Choroid plexus epithelial cell (primary cell): ENCODE data around the gene C10orf67.
"Not testable (repeated sequence)": the region's sequence is repeated elsewhere in the genome, so short reads cannot be mapped to it uniquely, and the experiment has no call there.

ENCODE experiments used
- DNase-seq: peaks from one replicate; pipeline ENCODE4 v3.0.0-alpha.2; 2010; ENCODE audit warnings: low read depth
- H3K4me3 ChIP-seq: 2 replicates; pipeline ENCODE4 v1.5.1; 2011; ENCODE audit warnings: low read depth, mild to moderate bottlenecking, control low read depth, low read length, moderate library complexity
- CTCF ChIP-seq: conservative IDR thresholded peaks from 2 replicates; pipeline ENCODE4 v1.5.1; 2011; ENCODE audit warnings: low read depth, mild to moderate bottlenecking, control low read depth, inconsistent platforms, low read length, moderate library complexity

C10orf67 gene

GRCh38 chr10:23362069-23362830 lies 17.7 kb upstream of the C10orf67 start:
- DNase-seq = no peak
- TF ChIP-seq CTCF = no peak
- H3K4me3 ChIP-seq = no peak overlapping the region

DNA sequence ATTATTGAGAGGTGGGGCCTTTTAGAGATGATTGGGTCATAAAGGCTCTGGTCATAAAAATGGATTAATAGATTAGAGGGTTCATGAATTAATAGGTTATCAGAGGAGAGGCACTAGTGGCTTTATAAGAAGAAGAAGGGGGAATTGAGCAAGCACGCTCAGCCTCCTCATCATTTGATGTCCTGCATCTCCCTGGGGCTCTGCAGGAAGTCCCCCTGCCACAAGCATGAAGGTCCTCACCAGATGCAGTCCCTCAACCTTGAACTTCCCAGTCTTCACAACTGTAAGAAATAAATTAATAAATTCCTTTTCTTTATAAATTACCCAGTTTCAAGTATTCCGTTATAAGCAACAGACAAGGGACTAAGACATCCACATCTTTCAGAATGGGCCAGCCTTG lies 17.1 kb upstream of the C10orf67 start:
- no peak overlapping the region for H3K4me3 ChIP-seq
- DNase-seq = no peak
- TF ChIP-seq CTCF = no peak

GRCh38 chr10:23359692-23360380 lies 15.2 kb upstream of the C10orf67 start:
- no peak for TF ChIP-seq CTCF
- no peak overlapping the region for H3K4me3 ChIP-seq
- no peak for DNase-seq

DNA sequence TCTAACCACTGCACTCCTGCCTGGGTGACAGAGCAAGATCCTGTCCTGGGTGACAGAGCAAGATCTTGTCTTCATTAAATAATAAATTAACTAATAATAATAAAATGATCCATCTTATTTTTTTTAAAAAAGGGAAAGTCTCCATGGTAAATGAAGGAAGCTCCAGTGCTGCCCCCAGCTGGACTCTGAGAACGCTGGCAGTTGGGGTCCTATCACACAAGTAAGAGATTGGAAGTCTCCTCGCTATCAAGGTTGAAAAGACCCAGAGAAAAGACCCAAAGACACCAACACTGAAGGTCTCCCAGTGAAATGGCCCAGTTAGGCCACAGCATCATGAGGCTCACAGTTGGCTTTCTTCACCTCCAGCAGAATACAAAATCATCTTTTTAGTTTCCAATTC lies 13.8 kb upstream of the C10orf67 start:
- peak; percentile 77 for TF ChIP-seq CTCF
- peak; percentile 64 for DNase-seq
- no peak overlapping the region for H3K4me3 ChIP-seq

GRCh38 chr10:23354630-23355279 lies 10.2 kb upstream of the C10orf67 start:
- DNase-seq = no peak
- no peak for TF ChIP-seq CTCF
- no peak overlapping the region for H3K4me3 ChIP-seq

DNA sequence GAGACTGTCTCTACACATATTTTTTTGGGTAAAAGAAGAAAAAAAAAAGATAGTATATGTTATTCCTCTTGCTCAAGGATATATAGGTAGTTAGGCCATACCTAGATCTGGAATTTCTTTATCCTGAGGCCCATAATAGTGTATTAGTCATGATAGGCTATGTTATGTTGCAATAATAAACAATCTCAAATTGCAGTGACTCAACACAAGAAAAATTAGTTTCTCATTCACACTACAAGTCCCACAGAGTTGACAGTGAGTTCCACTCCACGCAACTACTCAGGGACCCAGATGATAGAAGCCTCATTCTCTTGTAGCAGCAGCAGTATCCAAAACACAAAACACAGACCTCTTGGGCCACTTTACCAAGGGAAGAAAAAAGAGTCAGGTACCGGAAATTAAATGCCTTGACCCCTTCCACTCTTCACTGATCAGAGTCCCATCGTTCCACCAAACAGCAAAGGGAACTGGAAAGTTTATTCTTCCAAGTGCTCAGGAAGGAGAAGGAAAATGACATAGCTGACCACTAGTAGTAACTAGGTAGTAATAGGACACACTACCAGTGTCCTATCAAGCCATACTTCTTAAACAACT lies 7.4 kb upstream of the C10orf67 start:
- H3K4me3 ChIP-seq = no peak overlapping the region
- no peak for TF ChIP-seq CTCF
- peak; percentile 81 for DNase-seq

- H3K4me3 ChIP-seq, DNase-seq: not testable (repeated sequence)
Observed at GRCh38 chr10:23350706-23351105, 6.1 kb upstream of the C10orf67 start.
